ENCODE results near the gene OPA1.

The OPA1 gene

DNA sequence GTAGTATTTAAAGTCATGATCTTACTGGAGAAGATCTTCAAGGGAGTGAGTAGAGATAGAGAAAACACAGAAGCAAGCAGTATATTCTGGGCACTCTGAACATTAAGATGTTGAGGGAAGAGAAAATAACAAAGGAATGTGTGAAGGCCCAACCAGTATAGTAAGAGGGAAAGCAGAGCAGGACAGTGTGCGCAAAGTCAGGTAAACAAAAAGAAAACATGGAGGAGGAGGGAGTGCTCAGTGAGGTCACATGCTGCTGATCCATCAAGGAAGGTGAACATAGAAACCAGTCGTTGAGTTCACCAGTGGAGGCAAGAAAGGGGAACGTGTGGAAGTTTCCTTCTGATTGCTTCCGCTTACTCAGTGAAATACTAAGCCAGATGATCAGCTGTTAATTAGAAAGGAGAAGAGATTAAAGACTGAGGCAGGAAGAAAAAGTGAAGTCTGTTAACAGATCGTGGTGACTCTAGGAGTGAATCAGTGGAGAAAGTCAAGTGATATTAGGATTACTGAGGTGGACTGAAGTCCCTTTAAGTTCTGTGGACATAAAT, 47.2 kb downstream of the OPA1 start:
- H3K27ac ChIP-seq = no peak overlapping the region
- TF ChIP-seq, protein P1, sequence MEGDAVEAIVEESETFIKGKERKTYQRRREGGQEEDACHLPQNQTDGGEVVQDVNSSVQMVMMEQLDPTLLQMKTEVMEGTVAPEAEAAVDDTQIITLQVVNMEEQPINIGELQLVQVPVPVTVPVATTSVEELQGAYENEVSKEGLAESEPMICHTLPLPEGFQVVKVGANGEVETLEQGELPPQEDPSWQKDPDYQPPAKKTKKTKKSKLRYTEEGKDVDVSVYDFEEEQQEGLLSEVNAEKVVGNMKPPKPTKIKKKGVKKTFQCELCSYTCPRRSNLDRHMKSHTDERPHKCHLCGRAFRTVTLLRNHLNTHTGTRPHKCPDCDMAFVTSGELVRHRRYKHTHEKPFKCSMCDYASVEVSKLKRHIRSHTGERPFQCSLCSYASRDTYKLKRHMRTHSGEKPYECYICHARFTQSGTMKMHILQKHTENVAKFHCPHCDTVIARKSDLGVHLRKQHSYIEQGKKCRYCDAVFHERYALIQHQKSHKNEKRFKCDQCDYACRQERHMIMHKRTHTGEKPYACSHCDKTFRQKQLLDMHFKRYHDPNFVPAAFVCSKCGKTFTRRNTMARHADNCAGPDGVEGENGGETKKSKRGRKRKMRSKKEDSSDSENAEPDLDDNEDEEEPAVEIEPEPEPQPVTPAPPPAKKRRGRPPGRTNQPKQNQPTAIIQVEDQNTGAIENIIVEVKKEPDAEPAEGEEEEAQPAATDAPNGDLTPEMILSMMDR (conservative IDR thresholded peaks at IDR 0.05; ENCODE audit: low read depth) = no peak
- POLR2A ChIA-PET (ENCODE audit: low non-redundant PET) = no interaction called here
- CTCF ChIA-PET = interaction anchor here (0.6 kb wide), 1 partner anchor 627 kb away, joined by 3 read pairs; no protein-coding TSS in a partner anchor
- DNase-seq (ENCODE audit: low spot score) = no peak

- ChIA-PET CTCF (interaction anchor here (0.6 kb wide), 1 partner anchor 626 kb away, joined by 3 read pairs; no protein-coding TSS in a partner anchor), POLR2A (ENCODE audit: low non-redundant PET) (no interaction called here)
- H3K27ac ChIP-seq = no peak overlapping the region
- TF ChIP-seq, protein P1 (conservative IDR thresholded peaks at IDR 0.05; ENCODE audit: low read depth) = no peak
- DNase-seq (ENCODE audit: low spot score) = no peak
Measured at GRCh38 chr3:193640728-193641439, 47.9 kb downstream of the OPA1 start.

GRCh38 chr3:193641440-193641775, 48.4 kb downstream of the OPA1 start:
- TF ChIP-seq, protein P1 (conservative IDR thresholded peaks at IDR 0.05; ENCODE audit: low read depth) = no peak
- DNase-seq (ENCODE audit: low spot score) = no peak
- ChIA-PET CTCF (interaction anchor here (0.7 kb wide), 1 partner anchor 139 kb away, joined by 4 read pairs; no protein-coding TSS in a partner anchor), POLR2A (ENCODE audit: low non-redundant PET) (no interaction called here)
- H3K27ac ChIP-seq = no peak overlapping the region

DNA sequence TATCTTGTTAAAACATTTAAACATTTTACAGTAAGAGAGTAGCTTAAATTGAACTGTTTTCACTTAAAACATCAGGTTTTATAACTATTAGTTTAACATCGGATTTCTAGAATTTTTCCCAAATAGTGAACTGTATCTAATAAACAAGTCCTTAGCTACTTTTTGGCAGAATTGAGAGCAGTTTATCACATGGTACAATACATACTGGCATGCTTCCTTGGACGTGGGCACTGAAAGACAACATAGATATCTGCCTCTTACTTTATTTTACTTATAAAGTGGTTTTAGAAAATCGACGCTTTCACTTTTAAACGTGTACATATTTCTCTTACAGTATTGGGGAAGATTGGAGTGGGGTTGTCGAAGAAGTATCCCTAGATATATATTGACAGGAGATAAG, 52.8 kb downstream of the OPA1 start:
- DNase-seq (ENCODE audit: low spot score) = no peak
- POLR2A ChIA-PET (ENCODE audit: low non-redundant PET) = no interaction called here
- CTCF ChIA-PET = interaction anchor here (0.9 kb wide), 1 partner anchor 21 kb away, joined by 4 read pairs; no protein-coding TSS in a partner anchor

GRCh38 chr3:193648542-193649076, 55.6 kb downstream of the OPA1 start:
- TF ChIP-seq, protein P1 (conservative IDR thresholded peaks at IDR 0.05; ENCODE audit: low read depth) = no peak
- H3K27ac ChIP-seq = no peak overlapping the region
- no peak for DNase-seq (ENCODE audit: low spot score)
- ChIA-PET POLR2A (ENCODE audit: low non-redundant PET) (no interaction called here), CTCF (no interaction called here)

More for the DNA sequence above, 52.8 kb downstream of the OPA1 start:
- TF ChIP-seq, protein P1 (conservative IDR thresholded peaks at IDR 0.05; ENCODE audit: low read depth) = no peak
- H3K27ac ChIP-seq = no peak overlapping the region

DNA sequence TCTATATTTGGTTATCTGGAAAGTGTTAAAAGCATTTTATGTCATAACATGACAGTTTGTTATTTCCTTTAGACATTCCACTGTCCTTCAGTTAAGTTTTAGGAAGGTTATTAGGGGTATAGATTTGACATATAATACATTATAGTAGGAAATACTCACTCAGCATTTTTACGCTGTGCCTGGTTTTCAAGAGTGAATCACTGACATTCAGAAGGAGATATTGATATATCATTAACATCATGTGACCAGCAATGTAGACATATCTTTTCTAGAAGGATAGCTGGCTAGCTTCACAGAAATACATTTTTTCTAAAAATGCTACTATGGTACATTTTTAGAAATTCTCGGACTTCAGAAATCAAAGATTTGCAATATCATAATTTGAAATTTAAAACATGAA, 57.6 kb downstream of the OPA1 start:
- ChIA-PET POLR2A (ENCODE audit: low non-redundant PET) (no interaction called here), CTCF (interaction anchor here (0.7 to 1.0 kb wide), 2 partner anchors 694 to 1876 kb away, joined by 4 read pairs; no protein-coding TSS in a partner anchor)
- TF ChIP-seq, protein P1 (conservative IDR thresholded peaks at IDR 0.05; ENCODE audit: low read depth) = no peak
- no peak overlapping the region for H3K27ac ChIP-seq
- no peak for DNase-seq (ENCODE audit: low spot score)

All from RWPE1 (cell line).